Upper lobe of right lung (tissue), 1 donor: ENCODE results near the gene AGBL1. TPM values are rescaled to one million over a fixed set of nuclear protein-coding genes. Genes with fewer than 3 reads are reported as not detected.

Experiments
- ATAC-seq: fragments of 200-7000 bp; cut with Tn5 transposase; one replicate; pipeline ENCODE4 v1.9.1; 2020; ENCODE audit warnings: mild to moderate bottlenecking, moderate library complexity
- DNase-seq: peaks from one replicate; pipeline ENCODE4 v3.0.0-alpha.2; 2020
- H3K27ac ChIP-seq: fragments of 200-600 bp; one replicate; pipeline ENCODE4 v1.8.0; 2022
- H3K27me3 ChIP-seq: fragments of 200-600 bp; one replicate; pipeline ENCODE4 v1.8.0; 2022; ENCODE audit warnings: mild to moderate bottlenecking
- H3K36me3 ChIP-seq: fragments of 200-600 bp; one replicate; pipeline ENCODE4 v1.8.0; 2022
- H3K4me1 ChIP-seq: fragments of 200-600 bp; one replicate; pipeline ENCODE4 v1.8.0; 2022
- H3K4me3 ChIP-seq: fragments of 200-600 bp; one replicate; pipeline ENCODE4 v1.8.0; 2022; ENCODE audit warnings: mild to moderate bottlenecking
- H3K9me3 ChIP-seq: fragments of 200-600 bp; one replicate; pipeline ENCODE4 v1.8.0; 2022
- intact Hi-C: fragments of 100-400 bp; cut with DNase I; formaldehyde crosslinking; loops from one replicate; pipeline ENCODE4 v1.11.0; 2022
- total RNA-seq: library from RNA; stranded (reverse); fragmentation: NEBNext Ultra II Directional; extraction: Animal tissue kit (Norgen Biotek cat#: 25700); gene quantifications from one replicate; pipeline ENCODE4 v1.2.1, GENCODE V29; 2021
- TF ChIP-seq, protein P1 (sequence below): fragments of 200-600 bp; IDR thresholded peaks from one replicate; pipeline ENCODE4 v1.8.0; 2022; ENCODE audit warnings: antibody characterized with exemption
- donor health status: DM: no; HTN: yes; CAD: no; lungs with severe emphysema.

The AGBL1 gene
- total RNA-seq, 1 donor from 2014 or later = 6.5 TPM

DNA sequence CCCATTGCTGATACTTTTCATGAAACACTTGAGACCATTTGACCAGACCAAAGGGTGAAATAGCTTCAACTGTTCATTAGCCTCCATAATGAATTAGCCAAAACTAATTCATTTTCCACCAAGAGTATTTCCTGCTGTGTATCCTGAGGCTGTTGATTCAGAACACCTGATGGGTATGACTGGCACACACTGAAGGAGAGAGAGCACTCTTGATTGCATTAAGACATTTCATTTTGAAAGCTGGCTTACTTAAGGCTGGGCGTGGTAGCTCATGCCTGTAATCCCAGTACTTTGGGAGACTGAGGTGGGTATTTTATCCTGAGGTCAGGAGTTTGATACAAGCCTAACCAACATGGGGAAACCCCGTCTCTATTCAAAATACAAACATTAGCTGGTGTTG lies 175.6 kb downstream of the AGBL1 start:
- DNase-seq = no peak
- Histone ChIP-seq H3K9me3 (no peaks in the 10 kb centered on the region), H3K4me1 (no peaks in the 10 kb centered on the region), H3K27ac (no peak overlapping the region), H3K27me3 (no peaks in the 10 kb centered on the region), H3K36me3 (no peaks in the 10 kb centered on the region), H3K4me3 (no peak overlapping the region)
- TF ChIP-seq, protein P1, sequence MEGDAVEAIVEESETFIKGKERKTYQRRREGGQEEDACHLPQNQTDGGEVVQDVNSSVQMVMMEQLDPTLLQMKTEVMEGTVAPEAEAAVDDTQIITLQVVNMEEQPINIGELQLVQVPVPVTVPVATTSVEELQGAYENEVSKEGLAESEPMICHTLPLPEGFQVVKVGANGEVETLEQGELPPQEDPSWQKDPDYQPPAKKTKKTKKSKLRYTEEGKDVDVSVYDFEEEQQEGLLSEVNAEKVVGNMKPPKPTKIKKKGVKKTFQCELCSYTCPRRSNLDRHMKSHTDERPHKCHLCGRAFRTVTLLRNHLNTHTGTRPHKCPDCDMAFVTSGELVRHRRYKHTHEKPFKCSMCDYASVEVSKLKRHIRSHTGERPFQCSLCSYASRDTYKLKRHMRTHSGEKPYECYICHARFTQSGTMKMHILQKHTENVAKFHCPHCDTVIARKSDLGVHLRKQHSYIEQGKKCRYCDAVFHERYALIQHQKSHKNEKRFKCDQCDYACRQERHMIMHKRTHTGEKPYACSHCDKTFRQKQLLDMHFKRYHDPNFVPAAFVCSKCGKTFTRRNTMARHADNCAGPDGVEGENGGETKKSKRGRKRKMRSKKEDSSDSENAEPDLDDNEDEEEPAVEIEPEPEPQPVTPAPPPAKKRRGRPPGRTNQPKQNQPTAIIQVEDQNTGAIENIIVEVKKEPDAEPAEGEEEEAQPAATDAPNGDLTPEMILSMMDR = no peak
- no peak for ATAC-seq
- intact Hi-C loops = no loop called here

DNA sequence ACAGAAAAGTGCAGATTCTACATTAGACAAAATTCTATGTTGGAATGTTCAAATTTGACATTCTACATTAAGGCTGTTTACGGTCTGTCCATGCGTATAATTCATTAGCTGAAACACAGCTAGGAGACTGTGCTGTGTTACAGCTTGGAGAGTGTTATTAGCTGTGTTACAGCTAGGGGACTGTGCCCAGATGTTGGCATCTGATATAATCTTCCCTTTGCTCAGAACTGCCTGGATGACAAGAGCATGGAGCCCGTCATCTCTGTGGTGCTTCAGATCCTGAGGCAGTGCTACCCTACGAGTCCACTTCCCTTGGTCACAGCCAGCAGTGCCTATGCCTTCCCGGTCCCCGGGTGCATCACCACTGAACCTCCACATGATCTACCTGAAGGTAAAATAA lies 177.0 kb downstream of the AGBL1 start:
- Histone ChIP-seq H3K9me3 (no peaks in the 10 kb centered on the region), H3K4me1 (no peaks in the 10 kb centered on the region), H3K36me3 (no peaks in the 10 kb centered on the region), H3K27me3 (no peaks in the 10 kb centered on the region), H3K27ac (no peak overlapping the region), H3K4me3 (no peak overlapping the region)
- TF ChIP-seq, protein P1 = no peak
- intact Hi-C loops = no loop called here
- DNase-seq (no peak), ATAC-seq (no peak)

DNA sequence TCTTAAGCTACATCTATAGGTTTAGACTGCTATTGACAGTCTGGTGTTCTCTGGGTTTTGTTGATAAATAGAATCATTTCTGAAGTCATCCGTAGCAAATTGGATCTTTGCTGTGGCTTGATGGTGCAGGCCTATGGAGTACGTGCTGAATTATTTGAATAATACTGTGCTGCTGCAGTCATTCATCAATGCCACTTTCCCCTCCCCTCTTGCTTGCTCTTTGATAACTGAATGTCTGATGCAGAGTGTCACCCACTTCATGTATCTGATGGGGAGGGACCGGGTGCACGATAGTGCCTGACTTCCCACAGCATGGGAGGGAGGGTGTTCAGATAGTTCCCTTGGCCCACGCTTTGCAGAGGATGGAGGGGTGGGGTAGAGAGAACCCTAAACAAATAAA lies 179.9 kb downstream of the AGBL1 start:
- Histone ChIP-seq H3K4me3 (no peak overlapping the region), H3K27ac (no peak overlapping the region), H3K4me1 (no peaks in the 10 kb centered on the region), H3K27me3 (no peaks in the 10 kb centered on the region), H3K9me3 (no peaks in the 10 kb centered on the region), H3K36me3 (no peaks in the 10 kb centered on the region)
- DNase-seq (no peak), ATAC-seq (no peak)
- TF ChIP-seq, protein P1 = no peak
- intact Hi-C loops = no loop called here

DNA sequence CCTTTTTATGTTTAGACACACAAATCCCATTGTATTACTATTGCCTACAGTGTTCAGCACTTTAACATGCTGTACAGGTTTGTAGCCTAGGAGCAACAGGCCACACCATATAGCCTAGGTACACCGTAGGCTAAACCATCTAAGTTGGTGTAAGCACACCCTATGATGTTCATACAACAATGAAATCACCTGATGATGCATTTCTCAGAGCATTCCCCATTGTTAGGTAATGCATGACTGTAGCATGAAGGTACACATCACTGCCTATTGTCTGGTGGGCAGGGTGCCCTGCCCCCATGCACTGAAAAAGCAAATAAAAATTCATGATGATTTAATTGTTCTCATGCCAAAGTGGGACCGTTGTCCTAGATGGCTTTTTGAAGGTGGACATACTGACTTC lies 183.6 kb downstream of the AGBL1 start:
- H3K36me3 ChIP-seq = no peaks in the 10 kb centered on the region
- DNase-seq (no peak), ATAC-seq (no peak)
- intact Hi-C loops = no loop called here
- no peak overlapping the region for H3K4me3 ChIP-seq
- no peak overlapping the region for H3K27ac ChIP-seq
- H3K27me3 ChIP-seq = no peaks in the 10 kb centered on the region
- H3K9me3 ChIP-seq = no peaks in the 10 kb centered on the region
- H3K4me1 ChIP-seq = no peaks in the 10 kb centered on the region
- TF ChIP-seq, protein P1 = no peak

DNA sequence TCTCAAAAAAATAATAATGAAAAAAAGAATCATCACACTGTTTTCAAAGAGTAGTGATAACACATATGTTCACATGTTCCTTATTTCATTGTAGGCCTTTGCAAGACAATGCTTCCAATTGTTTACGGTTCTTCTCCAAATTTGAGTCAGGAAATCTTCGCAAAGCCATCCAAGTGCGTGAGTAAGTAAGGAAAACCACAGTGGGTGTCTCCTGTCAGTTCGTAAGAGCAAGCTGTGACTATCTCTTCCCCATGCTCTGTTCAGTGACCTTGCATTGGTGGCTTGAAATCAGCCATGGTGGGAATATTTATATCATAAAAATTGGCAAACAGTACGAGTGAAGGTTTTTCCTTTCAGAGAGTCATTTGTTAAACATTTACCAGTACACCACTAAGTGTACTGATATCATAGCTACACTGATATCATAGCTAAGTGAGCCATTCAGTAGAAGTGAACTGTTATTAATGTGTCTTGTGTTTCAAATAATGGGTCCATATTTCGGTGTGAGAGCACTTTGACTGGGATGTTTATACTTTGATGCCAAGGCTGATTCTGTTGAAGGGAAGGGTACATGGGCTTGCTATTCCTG lies 187.3 kb downstream of the AGBL1 start:
- Histone ChIP-seq H3K4me3 (no peak overlapping the region), H3K36me3 (no peaks in the 10 kb centered on the region), H3K4me1 (no peaks in the 10 kb centered on the region), H3K9me3 (no peaks in the 10 kb centered on the region), H3K27me3 (no peaks in the 10 kb centered on the region), H3K27ac (no peak overlapping the region)
- TF ChIP-seq, protein P1 = no peak
- intact Hi-C loops = no loop called here
- ATAC-seq = no peak
- no peak for DNase-seq

DNA sequence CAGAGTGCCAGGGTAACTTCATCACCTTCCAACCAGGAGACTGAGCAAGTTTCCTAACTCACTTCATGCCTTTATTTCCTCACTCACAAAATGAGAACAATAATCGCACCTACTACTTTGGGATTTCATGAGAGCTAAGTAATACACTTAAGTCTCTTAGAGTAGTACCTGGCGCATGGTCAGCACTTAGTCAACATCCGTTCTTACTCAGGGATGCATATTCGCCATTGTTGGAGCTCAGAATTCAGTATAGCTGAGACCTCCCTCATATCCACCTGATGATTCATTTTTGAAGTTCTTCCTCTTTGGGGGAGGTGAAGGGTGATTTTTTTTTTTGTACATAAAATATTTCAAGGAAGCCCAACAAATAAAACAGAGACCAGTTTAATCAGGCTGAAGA lies 188.2 kb downstream of the AGBL1 start:
- ATAC-seq (peak; percentile 73), DNase-seq (no peak)
- no peaks in the 10 kb centered on the region for H3K27me3 ChIP-seq
- intact Hi-C loops = no loop called here
- H3K4me3 ChIP-seq = no peak overlapping the region
- no peak overlapping the region for H3K27ac ChIP-seq
- H3K9me3 ChIP-seq = no peaks in the 10 kb centered on the region
- TF ChIP-seq, protein P1 = no peak
- no peaks in the 10 kb centered on the region for H3K36me3 ChIP-seq
- H3K4me1 ChIP-seq = no peaks in the 10 kb centered on the region
